Measurements from ENCODE around the gene MTHFD1L. TPM values are rescaled to one million over a fixed set of nuclear protein-coding genes. Genes with fewer than 3 reads are reported as not detected.

Gene MTHFD1L
- total RNA-seq, 4 donors from 2014 or later = 0.35 to 1.6 (median 0.59) TPM; not detected in 1

DNA sequence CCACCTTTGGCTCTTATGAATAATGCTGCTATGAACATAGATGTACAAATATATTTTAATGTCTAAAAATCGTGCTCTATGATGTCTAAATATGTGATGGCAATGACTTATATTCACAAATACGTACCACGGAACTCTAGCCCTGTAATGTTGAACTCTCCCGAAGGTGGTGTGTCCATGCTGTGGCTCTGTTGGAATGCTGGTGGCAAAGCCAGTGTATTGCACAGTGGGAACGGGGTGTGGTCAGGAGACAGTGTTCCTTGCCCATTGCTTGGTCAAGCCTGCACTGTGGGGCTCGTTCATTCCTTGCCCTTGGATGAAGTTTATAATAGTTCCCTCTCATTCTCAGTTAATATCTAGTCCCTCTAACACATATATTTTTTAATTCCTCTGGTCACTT, 109.6 kb downstream of the MTHFD1L start:
- DNase-seq (no peak), ATAC-seq (no peak)
- Histone ChIP-seq H3K36me3 (no peaks in the 10 kb centered on the region), H3K4me3 (no peak overlapping the region), H3K4me1 (no peaks in the 10 kb centered on the region), H3K27me3 (no peaks in the 10 kb centered on the region), H3K27ac (no peak overlapping the region), H3K9me3 (no peaks in the 10 kb centered on the region)
- intact Hi-C loops (cut with DNase I; ENCODE audit: low total_unique reads) (no loop called here), in situ Hi-C loops (cut with MboI; ENCODE audit: low sequenced_read_pairs in 4 of 4) (no loop called here)
- no peak for TF ChIP-seq POLR2A (IDR thresholded peaks at IDR 0.05)
- TF ChIP-seq, protein P1, sequence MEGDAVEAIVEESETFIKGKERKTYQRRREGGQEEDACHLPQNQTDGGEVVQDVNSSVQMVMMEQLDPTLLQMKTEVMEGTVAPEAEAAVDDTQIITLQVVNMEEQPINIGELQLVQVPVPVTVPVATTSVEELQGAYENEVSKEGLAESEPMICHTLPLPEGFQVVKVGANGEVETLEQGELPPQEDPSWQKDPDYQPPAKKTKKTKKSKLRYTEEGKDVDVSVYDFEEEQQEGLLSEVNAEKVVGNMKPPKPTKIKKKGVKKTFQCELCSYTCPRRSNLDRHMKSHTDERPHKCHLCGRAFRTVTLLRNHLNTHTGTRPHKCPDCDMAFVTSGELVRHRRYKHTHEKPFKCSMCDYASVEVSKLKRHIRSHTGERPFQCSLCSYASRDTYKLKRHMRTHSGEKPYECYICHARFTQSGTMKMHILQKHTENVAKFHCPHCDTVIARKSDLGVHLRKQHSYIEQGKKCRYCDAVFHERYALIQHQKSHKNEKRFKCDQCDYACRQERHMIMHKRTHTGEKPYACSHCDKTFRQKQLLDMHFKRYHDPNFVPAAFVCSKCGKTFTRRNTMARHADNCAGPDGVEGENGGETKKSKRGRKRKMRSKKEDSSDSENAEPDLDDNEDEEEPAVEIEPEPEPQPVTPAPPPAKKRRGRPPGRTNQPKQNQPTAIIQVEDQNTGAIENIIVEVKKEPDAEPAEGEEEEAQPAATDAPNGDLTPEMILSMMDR (IDR thresholded peaks at IDR 0.05 in 4 of 5, conservative IDR thresholded peaks at IDR 0.05 in 1 of 5) = no peak

DNA sequence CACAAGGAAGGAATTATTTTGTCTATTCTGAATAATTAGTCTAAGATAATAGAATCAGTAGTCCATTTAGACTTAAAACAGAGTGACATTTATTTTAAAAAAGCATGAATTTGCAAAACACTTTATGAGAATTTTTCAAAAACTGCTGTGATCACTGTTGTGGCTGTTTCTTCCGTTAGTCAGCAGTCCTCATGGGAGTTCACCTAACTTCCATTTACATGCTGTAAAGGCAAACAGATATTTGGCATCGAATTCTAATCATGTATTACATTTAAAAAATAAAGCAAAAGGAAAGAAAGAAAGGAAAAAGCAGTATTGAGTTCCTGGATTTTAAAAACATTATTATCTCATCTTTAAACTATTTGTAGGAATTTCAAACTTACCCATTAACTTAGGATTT, 111.8 kb downstream of the MTHFD1L start:
- H3K36me3 ChIP-seq = no peaks in the 10 kb centered on the region
- no peaks in the 10 kb centered on the region for H3K27me3 ChIP-seq
- no peaks in the 10 kb centered on the region for H3K9me3 ChIP-seq
- intact Hi-C loops (cut with DNase I; ENCODE audit: low total_unique reads) (no loop called here), in situ Hi-C loops (cut with MboI; ENCODE audit: low sequenced_read_pairs in 4 of 4) (no loop called here)
- no peak overlapping the region for H3K4me3 ChIP-seq
- no peak for ATAC-seq
- H3K4me1 ChIP-seq = no peaks in the 10 kb centered on the region
- DNase-seq = no peak
- no peak overlapping the region for H3K27ac ChIP-seq
- TF ChIP-seq, protein P1 (IDR thresholded peaks at IDR 0.05 in 4 of 5, conservative IDR thresholded peaks at IDR 0.05 in 1 of 5) = no peak
- TF ChIP-seq POLR2A (IDR thresholded peaks at IDR 0.05) = no peak

DNA sequence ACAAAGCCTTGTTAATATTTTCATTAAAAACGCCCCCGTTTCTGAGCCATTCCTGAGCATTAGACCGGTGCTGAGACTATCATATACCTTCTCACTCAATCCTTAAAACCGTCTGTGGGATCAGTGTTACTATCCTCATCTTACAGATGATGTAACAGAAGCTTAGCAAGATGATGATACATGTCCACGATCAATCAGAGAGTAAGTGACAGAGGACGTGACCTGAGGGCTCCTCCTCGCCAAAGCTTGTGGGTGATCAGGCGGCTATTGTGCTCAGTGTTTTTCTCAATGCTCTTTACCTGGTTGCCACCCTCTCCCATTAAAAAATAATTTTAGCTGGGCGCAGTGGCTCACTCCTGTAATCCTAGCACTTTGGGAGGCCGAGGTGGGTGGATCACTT, 113.1 kb downstream of the MTHFD1L start:
- TF ChIP-seq, protein P1 (IDR thresholded peaks at IDR 0.05 in 4 of 5, conservative IDR thresholded peaks at IDR 0.05 in 1 of 5) = no peak
- in situ Hi-C loops (cut with MboI; ENCODE audit: low sequenced_read_pairs in 4 of 4) (no loop called here), intact Hi-C loops (cut with DNase I; ENCODE audit: low total_unique reads) (no loop called here)
- no peaks in the 10 kb centered on the region for H3K4me1 ChIP-seq
- no peaks in the 10 kb centered on the region for H3K36me3 ChIP-seq
- no peak overlapping the region for H3K27ac ChIP-seq
- H3K4me3 ChIP-seq = no peak overlapping the region
- no peaks in the 10 kb centered on the region for H3K27me3 ChIP-seq
- ATAC-seq (no peak), DNase-seq (no peak)
- no peaks in the 10 kb centered on the region for H3K9me3 ChIP-seq

- ATAC-seq (no peak), DNase-seq (no peak)
- TF ChIP-seq, protein P1 (IDR thresholded peaks at IDR 0.05 in 4 of 5, conservative IDR thresholded peaks at IDR 0.05 in 1 of 5) = no peak
- no peak for TF ChIP-seq POLR2A (IDR thresholded peaks at IDR 0.05)
- Histone ChIP-seq H3K9me3 (no peaks in the 10 kb centered on the region), H3K4me3 (no peak overlapping the region), H3K27me3 (no peaks in the 10 kb centered on the region), H3K27ac (no peak overlapping the region), H3K36me3 (no peaks in the 10 kb centered on the region), H3K4me1 (no peaks in the 10 kb centered on the region)
- in situ Hi-C loops (cut with MboI; ENCODE audit: low sequenced_read_pairs in 4 of 4) (no loop called here), intact Hi-C loops (cut with DNase I; ENCODE audit: low total_unique reads) (no loop called here)
Measured at GRCh38 chr6:150979826-150980350, 114.4 kb downstream of the MTHFD1L start.

- H3K36me3 ChIP-seq = no peaks in the 10 kb centered on the region
- intact Hi-C loops (cut with DNase I; ENCODE audit: low total_unique reads) (no loop called here), in situ Hi-C loops (cut with MboI; ENCODE audit: low sequenced_read_pairs in 4 of 4) (no loop called here)
- H3K27me3 ChIP-seq = no peaks in the 10 kb centered on the region
- TF ChIP-seq, protein P1 (IDR thresholded peaks at IDR 0.05 in 4 of 5, conservative IDR thresholded peaks at IDR 0.05 in 1 of 5) = no peak
- TF ChIP-seq POLR2A (IDR thresholded peaks at IDR 0.05) = no peak
- ATAC-seq = peak; percentile 51 to 72
- no peak for DNase-seq
- H3K4me3 ChIP-seq = no peak overlapping the region
- H3K4me1 ChIP-seq = no peaks in the 10 kb centered on the region
- no peak overlapping the region for H3K27ac ChIP-seq
- H3K9me3 ChIP-seq = no peaks in the 10 kb centered on the region
Measured at GRCh38 chr6:150981095-150981494, 115.6 kb downstream of the MTHFD1L start.
